ENCODE results near the gene RASGRF1.

The RASGRF1 gene

DNA sequence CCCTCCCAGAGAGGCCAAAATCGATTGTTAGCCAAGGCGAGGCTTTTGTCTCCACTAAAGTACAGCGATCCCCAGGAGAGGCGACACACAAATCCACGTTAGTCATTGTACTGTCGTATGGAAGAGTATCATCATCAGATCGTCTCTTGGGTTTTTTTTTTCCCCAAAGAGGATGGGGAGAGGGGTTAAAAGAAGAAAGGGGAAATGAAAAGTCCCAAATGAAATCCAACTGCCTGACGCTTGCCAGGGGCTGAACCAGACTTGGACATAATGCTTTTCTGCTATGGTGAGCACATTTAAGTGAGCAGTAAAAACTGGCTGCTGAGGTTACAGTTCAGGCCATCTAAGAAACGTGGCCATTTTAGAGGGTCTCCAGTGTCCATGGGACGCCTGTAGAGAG is 107.8 kb downstream of the RASGRF1 start:
- no peak for DNase-seq

DNA sequence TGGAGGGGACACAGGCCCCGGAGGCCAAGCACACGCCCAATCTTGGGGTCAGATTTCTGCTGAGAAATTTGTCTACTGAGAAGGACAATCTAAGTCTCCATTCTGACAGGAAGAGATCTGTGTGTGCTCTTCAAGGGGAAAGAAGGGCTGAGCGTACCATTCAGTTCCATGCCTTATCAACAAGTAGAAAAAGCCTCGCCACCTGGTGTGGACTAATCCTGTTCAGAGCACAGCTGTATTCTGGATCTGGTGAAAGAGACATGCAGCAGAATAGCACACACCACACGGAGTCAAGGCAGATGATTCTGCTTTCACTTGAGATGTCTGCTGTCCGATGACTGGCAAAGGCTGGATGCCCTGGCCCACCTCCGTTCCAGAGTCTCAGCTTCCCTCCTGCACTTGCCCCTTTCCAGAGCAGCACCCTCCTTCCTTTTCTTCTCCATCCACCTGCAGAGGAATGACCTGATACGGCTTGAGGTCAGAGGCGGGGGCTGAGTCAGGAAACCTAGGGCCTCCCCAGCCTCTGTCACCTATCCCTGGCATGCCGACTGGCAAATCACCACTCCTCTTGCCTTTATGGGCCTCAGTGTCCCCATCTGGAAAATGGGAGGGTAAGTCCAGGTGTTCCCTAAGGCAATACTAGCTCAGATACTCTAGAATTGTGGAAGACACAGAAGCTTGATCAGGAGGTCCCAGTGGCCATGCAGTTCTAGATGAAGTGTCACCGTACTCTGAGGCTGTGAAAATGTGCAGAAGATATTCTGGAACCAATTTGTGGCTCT is 108.9 kb downstream of the RASGRF1 start:
- DNase-seq, result no peak

DNA sequence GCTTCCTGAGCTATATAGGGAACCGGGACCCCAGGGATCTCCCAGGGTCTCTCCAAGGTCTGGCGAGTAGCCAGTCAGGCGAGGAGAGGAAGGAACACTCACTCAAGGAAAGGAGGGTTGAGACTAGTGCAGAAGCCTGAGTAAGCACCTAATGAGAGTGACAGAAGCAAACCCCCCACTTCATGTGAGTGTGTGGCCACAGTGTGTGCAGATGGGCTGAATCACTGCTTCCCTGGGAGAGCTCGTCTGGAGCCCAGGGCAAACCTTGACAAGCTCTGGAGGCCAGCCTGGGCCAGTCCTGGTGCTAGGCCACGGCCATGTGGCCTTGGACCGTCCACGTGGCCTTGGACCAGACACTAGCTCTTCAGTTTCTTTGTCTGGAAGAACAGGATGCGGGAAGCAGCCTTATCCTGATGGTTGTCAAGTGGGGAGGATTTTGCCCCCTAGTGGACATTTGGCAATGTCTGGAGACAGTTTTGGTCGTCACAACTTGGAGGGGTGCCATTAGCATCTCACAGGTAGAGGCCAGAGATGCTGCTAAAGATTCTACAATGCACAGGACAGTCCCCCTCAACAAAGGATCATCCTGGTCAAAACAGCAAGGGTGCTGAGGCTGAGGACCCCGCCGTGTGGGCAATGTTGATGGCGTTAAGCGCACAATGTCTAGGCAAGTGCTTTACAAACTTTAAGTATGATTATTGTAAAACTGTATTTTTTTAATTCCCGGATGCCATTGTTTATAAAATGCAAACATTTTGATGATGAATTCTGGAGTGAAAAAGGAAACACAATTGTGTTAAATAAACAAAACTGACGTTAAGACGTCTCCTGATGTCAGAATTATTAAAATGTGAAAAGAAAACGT is 110.9 kb downstream of the RASGRF1 start:
- DNase-seq, result peak; percentile 40

DNA sequence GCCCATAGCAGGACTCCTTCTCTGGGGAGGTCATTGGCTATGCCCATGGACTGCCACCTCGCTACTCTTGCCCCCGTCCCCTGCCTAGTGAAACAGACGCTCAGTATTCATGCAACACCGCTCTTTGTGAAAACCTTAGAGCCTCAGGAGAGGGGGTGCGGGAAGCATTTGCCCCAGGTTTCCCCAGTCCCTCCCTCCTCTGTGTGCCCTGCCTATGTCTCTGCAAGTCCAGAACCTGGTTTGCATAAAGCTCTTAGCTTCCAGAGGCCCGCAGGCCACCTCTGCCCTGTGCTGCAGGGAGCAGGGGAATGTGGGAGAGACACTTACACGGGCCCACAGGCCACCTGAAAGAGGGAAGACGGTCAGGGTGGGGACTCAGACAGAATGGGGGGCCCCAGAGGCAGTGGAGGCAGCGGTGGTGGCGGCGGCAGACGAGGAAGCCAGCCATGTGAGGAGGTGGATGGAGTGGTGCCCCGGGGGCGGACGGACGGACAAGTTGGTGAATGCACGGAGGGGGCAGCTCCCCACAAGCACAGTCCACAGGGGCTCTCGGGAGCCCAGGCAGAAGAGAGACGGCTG is 111.9 kb downstream of the RASGRF1 start:
- no peak for DNase-seq

DNA sequence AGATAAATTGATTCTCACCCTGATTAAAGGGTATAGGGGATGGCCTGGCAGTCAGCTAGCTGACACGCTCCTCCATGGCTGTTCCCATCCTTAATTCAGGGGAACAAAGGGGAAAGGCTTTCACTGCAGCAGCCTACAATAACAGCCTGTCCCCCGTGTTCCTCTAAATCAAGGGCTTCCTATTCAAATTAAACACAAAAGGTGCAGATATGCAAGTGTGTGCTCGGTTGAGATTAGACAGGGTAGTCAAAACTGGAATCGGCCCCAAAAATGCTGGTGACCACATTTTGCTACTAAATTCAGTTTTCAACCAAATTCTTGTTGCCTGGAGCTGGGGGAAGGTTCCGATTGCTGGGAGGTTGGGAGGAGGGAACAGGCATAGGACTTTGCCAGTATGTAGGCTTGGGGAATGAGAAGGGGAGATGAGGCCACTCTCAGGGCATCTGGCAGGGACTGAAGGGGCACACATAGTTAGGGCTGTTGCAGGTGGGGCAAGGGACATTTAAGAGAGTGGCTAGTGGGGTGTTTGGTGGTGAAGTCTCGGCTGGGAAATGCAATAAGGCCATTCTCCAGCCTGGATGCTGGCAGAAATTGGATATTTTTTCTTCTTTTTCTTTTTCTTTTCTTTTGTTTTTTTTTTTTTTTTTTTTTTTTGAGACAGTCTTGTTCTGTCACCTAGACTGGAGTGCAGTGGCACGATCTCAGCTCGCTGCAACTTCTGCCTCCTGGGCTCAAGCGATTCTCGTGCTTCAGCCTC is 112.8 kb downstream of the RASGRF1 start:
- no peak for DNase-seq

DNA sequence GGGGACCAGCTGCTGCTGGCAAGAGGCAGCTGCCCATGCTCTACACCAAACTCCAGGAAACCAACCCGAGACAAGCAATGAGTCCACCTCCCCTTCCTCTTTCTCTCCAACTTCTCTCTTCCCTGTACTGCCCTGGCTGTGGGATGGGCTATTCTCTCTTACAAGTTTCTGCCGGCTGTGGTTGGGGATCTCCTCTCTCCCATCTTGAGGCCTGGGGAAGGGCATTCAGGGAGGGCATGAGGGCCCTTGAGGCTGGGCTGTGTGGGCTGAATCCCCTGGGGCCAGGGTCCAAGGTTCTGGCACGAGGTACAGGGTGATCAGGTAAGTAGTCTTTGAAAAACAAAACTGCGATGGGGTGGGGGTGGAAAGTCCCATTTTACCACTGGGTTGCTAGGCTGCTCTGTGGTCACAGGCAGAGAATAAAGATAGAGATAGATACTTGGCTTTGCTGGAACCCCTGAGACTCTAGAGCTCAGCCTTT is 113.4 kb downstream of the RASGRF1 start:
- DNase-seq, result no peak

GRCh38 chr15:78976691-78977090 is 113.9 kb downstream of the RASGRF1 start:
- no peak for DNase-seq

DNA sequence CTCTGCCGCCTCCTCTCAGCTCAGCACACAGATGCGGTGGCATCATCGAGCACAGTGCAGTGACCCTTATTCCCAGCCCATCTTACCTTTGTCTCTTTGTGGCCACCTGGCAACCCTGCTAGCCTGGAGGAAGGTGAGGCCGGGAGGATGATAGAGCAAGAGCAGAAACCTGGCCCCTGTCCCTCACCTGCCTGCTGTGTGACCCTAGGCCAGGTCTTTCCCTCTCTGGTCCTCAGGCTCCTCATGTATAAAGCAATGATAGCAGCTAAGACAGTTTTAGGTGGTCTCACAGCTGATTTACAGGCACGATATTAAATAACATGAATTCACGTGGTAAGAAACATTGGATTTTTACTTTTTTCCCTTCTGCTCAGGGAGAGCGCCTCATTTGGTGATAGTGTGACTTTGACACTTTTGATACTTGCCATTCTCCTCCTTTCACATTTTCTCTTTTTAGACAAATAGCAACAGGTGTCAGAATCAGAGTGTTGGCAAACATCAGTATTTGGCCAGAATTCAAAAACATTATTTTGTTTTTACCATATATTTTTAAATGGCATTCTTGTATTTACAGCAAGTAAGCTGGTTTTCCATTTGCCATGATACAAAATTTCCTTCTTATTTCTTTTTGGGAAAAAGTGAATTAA is 116.2 kb downstream of the RASGRF1 start:
- no peak for DNase-seq

- no peak for DNase-seq
These were observed 120.8 kb downstream of the RASGRF1 start for GRCh38 chr15:78969687-78970349.

- no peak for DNase-seq
These were observed 121.9 kb downstream of the RASGRF1 start for GRCh38 chr15:78968539-78969271.

DNA sequence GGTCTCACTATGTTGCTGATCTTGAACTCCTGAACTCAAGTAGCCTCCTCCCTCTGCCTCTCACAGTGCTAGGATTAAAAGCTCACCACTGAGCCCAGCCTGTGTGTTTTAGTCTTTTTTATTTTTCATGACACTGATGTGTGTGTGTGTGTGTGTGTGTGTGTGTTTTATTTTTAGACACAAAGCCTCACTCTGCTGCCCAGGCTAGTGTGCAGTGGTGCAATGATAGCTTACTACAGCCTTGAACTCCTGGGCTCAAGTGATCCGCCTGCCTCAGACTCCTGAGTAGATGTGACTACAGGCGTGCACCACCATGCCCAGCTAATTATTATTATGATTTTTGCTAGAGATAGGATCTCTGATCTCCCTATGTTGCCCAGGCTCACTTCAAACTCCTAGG is 122.5 kb downstream of the RASGRF1 start:
- DNase-seq, result no peak

DNA sequence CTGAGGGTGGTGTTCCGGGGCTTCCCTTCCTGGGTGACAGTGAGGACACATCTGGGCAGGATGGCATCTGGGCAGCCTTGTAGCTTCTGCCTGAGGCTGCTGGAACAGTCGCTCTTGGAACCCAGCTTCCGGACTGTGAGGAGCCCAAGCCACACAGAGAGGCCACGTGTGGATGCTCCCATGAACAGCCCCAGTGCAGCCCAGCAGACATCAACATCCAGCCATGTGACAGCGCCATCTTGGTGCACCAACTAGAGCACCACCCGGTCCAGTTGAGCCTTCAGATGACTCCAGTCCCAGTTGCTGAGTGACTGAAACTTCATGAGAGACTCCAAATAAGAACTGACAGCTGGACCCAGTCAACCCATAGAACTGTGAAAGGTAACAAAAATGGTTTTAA is 130.3 kb downstream of the RASGRF1 start:
- DNase-seq, result no peak

DNA sequence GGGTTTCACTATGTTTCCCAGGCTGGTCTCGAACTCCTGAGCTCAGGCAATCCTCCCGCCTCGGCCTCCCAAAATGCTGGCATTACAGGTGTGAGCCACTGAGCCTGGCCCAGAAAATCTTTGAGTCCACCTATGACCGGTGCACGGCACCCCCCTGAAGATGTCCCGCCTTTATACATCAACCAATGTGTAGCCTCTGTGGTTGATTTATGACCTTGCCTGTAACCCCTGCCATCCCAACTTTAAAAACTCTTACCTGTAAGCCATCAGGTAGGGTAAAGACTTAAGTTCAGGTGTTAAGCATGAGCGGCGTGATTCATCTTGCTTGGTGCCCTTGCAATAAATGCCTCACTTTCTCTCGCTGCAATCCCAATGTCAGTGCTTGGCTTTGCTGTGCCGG is 131.2 kb downstream of the RASGRF1 start:
- no peak for DNase-seq

DNA sequence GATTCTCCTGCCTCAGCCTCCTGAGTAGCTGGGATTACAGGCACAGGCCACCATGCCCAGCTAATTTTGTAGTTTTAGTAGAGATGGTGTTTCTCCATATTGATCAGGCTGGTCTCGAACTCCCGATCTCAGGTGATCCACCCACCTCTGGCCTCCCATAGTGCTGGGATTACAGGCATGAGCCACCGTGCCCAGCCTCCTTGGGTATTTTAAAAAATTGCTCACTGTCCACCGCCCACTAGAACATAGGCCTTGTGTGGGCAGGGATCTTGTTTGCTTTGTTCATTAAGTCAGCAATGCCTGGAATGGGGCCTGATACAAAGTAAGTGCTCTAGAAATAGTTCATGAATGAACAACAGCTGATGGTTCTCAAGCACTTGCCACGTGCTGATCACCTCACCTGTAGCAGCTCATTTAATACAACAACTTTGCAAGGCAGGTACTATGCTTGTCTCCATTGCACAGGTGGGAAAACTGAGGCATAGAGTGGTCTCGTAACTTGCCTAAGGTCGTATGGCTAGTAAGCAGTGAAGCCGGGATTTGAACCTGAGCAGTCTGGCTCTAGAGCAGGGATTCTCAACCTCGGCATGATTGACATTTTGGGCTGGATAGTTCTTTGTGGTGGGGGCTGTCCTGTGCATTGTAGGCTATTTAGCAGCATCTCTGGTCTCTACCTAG is 133.0 kb downstream of the RASGRF1 start:
- no peak for DNase-seq

- DNase-seq, result no peak
These were observed 133.6 kb downstream of the RASGRF1 start for GRCh38 chr15:78956937-78957336.

DNA sequence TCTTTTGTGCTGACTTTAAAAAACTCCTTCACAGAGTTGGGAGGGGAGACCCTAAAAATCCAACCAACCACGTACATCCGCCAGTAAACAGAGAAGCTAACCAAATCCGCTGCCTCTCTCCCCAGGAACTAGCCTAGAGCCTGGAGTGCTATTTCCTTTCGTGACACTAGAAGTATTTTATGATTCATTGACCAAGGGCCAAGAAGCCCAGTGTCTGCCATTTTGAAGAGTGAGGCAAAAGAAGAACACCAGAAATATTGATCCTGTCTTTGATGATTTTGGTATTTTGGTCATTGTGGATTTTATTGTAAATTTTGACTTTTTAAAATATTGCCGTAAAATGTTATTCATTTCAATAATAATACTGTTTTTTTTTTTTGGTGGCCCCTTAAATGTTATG is 135.2 kb downstream of the RASGRF1 start:
- DNase-seq, result no peak

DNA sequence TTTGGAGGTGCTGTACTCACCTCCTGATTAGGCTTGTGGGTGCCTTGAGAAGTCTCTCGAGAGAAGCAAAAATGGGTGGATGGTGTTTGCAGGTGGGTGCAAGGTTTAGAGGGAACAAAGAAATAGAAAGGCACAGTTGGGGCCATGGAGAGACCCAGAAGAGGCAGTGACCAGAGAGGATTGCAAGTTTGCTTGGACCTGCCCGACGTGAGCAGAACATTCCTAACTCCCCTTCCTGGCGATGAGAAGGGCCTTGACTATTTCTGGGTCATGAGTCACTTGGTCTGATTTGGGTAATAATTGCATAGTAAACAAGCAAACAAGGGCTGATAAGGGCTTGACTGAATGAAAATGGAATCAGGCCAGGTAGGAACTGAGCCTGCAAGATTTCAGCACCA is 138.7 kb downstream of the RASGRF1 start:
- no peak for DNase-seq

DNA sequence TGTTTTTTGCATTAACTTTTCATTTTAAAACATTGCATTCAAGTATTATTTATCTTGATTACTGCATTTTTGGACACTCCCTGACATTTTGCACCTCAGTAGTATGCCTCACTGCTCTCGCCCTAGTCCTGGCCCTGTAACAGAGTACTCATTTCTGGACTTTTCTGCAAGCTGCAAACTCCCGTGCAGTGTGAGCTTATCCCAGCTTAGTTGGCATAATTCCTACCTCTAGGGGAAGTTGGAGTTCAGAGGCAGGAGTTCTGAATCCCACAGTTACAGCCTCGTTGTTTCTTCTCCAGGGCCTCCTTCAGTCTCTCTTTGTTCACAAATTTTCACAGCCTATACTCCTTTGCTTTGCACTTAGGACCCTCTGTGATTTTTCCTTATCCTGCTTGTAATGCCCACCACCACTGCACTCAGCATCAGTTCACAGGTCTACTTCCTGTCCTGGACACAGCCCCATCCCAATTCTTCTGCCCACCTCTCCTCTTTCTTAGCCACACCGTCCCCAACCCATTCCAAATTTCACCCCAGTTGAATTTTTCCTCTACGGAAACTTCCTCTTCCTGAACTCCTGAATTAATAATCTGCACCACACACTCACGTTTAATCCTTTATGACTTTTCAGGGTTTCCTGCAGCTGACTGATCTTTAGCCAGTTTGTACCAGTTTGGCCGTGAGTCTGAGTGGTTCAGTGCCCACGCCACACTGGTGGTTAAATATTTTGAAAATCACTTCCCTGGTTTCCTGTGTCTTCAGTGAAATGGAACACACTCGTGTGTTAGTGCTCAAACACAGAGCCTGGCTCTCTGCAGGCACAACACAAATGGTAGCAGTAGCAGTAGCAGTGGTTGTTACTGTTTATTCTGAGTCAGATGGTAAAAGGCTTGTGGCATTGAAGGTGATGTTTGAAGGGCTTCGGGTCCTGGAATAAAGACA is 139.4 kb downstream of the RASGRF1 start:
- DNase-seq, result no peak

GRCh38 chr15:78950343-78950742 is 140.2 kb downstream of the RASGRF1 start:
- DNase-seq, result no peak
